SK-N-MC (cell line): ENCODE measurements around the gene KCNT1.

Source experiments
- EZH2 ChIP-seq: fragments of 200-600 bp; sonication (generic); IDR thresholded peaks from one replicate; pipeline ENCODE4 v1.6.1; 2017; ENCODE audit warnings: antibody characterized with exemption
- FOXP2 ChIP-seq: optimal IDR thresholded peaks from 2 replicates; pipeline ENCODE3; 2011; ENCODE audit warnings: mild to moderate bottlenecking, moderate library complexity; ENCODE audit not compliant: insufficient read depth; ENCODE audit errors: extremely low read length, control extremely low read depth
- POLR2AphosphoS5 ChIP-seq: IDR thresholded peaks from 2 replicates; pipeline ENCODE4 v1.6.1; 2012; ENCODE audit warnings: mild to moderate bottlenecking, low read depth, low read length, borderline replicate concordance

DNA sequence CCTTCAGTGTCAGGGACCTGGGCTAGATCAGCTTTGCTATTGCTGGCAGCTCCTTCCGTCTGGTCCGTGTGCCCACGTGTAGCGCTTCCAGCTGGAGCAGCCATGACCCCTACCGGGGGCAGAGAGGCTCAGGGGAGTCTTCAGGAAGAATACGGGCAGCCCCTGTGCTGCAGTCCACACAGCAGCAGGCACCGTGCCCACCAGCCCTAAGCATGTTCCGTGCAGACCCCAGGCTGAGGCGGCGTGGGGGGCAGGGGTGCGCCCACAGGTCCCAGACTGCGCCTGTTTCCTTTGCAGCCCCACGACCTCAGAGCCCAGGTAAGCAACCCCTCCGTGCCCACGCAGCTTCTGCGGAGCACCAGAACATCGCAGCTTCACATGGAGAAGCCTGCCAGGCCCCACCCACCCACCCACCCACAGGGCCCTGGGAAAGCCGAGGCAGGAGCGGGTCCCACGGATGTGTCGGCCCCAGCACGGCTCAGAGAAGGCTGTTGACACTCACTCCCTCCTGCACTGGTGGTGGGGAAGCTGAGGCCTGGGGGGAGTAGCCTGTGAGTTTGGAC is 83.1 kb downstream of the KCNT1 start:
- TF ChIP-seq EZH2 (no peak), POLR2AphosphoS5 (no peak), FOXP2 (no peak)
